ENCODE data around the gene SOD3. TPM values are rescaled to one million over a fixed set of nuclear protein-coding genes. Genes with fewer than 3 reads are reported as not detected.

The SOD3 gene
- total RNA-seq, 4 donors from 2014 or later: 48.3 to 73.6 (median 62.7) TPM

DNA sequence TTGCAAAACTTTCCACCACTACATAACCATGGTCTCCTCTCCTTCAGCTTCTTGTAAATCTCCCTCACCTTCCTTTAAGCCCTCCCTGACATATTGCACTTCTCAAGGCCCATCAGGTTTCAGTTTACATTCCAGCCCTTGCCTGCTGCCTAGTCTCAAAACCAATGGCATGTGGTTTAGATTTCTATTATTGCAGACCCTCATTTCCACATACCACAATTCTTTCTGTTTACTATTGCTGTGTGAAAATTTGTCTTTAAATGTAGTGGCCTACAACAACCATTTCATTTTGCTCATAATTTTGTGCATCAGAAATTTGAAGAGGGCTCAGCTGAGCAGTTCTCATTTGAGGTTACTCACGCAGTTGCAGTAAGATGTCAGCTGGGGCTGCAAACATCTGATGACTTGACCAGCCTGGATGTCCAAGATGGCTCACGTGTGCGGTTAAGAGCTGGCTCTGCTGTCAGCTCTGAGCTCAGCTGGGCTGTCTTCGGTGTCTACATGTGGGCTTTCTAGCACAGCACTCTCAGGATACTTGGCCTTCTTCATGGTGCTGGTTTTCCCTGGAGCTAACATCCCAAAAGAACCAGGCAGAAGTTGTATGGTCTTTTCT is 29.9 kb upstream of the SOD3 start:
- TF ChIP-seq, protein P1, sequence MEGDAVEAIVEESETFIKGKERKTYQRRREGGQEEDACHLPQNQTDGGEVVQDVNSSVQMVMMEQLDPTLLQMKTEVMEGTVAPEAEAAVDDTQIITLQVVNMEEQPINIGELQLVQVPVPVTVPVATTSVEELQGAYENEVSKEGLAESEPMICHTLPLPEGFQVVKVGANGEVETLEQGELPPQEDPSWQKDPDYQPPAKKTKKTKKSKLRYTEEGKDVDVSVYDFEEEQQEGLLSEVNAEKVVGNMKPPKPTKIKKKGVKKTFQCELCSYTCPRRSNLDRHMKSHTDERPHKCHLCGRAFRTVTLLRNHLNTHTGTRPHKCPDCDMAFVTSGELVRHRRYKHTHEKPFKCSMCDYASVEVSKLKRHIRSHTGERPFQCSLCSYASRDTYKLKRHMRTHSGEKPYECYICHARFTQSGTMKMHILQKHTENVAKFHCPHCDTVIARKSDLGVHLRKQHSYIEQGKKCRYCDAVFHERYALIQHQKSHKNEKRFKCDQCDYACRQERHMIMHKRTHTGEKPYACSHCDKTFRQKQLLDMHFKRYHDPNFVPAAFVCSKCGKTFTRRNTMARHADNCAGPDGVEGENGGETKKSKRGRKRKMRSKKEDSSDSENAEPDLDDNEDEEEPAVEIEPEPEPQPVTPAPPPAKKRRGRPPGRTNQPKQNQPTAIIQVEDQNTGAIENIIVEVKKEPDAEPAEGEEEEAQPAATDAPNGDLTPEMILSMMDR (IDR thresholded peaks at IDR 0.05): no peak
- no peak for TF ChIP-seq POLR2A (IDR thresholded peaks at IDR 0.05)
- WGBS, 2 donors: 66 to 68% methylated on average over 4 of the region's 4 CpGs
- no peak overlapping the region for H3K4me3 ChIP-seq (ENCODE audit: low read depth, poor library complexity, severe bottlenecking)
- no peak for DNase-seq (ENCODE audit: low spot score in 2 of 2)
- intact Hi-C loops (cut with DNase I; ENCODE audit: low total_unique reads): no loop called here

DNA sequence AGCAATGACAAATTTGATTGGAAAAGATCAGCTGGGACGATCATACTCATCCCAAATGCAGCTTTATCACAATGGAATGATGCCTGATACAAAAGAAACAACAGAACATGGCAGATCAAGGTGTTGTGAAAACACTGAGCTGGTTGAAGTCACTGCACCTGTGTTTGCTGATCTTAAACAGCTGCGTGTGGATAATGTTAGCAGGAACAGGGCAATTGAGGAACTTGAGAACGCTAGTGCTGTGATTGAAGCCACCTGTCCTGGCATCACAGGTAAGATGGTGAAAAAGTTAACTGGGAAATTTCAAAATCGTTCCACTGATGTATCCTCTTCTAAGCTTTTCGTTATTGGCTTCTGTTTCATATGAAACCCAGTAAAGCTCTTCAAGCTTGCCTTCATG is 27.4 kb upstream of the SOD3 start:
- 84 to 89% methylated on average over 5 of the region's 5 CpGs for WGBS, 2 donors
- H3K4me3 ChIP-seq (ENCODE audit: low read depth, poor library complexity, severe bottlenecking): no peak overlapping the region
- DNase-seq (ENCODE audit: low spot score in 2 of 2): no peak
- TF ChIP-seq, protein P1 (IDR thresholded peaks at IDR 0.05): no peak
- TF ChIP-seq POLR2A (IDR thresholded peaks at IDR 0.05): no peak
- intact Hi-C loops (cut with DNase I; ENCODE audit: low total_unique reads): no loop called here

DNA sequence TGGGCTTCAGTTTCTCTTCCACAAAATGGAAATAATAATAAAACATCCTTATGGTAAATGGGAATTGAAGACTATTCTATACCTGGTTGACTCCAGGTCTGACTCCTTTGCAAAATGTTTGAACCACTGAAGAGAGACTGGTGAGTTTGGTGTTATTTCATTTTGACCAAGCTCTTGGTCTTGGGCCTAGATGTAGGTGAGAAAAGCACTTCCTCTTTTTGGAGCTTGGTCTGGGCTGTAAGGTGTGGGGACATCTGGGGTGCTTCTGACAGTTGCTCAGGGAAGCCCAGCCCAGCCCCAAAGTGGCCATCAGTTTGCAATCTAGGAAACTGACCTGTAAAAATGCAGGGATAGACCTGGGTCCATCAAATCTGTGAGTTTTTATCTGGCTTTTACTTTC is 26.8 kb upstream of the SOD3 start:
- no peak for DNase-seq (ENCODE audit: low spot score in 2 of 2)

DNA sequence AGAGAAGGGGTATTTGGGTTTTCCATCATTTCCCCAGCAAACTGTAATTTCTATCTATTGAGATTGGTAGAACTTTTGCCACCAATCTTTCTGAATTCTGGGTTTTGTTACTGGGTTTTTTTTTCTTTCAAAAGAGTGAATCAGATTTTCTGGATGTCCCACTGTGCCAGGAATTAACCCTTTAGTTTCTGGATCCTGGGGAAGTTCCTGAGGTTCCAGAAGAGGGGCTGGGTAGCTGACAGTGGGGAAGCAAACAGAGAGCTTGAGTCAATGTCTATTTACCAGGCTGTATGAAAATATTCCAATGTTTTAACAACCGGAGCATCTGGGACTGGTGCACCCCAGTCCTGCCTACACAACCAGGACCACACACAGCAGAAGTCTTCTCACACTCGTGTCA is 25.8 kb upstream of the SOD3 start:
- WGBS, 2 donors: 76 to 80% methylated on average over 2 of the region's 2 CpGs
- DNase-seq (ENCODE audit: low spot score in 2 of 2): no peak
- intact Hi-C loops (cut with DNase I; ENCODE audit: low total_unique reads): no loop called here
- no peak for TF ChIP-seq POLR2A (IDR thresholded peaks at IDR 0.05)
- TF ChIP-seq, protein P1 (IDR thresholded peaks at IDR 0.05): no peak
- H3K4me3 ChIP-seq (ENCODE audit: low read depth, poor library complexity, severe bottlenecking): no peak overlapping the region

More for the DNA sequence above, 26.8 kb upstream of the SOD3 start:
- TF ChIP-seq, protein P1 (IDR thresholded peaks at IDR 0.05): no peak
- no peak for TF ChIP-seq POLR2A (IDR thresholded peaks at IDR 0.05)
- no peak overlapping the region for H3K4me3 ChIP-seq (ENCODE audit: low read depth, poor library complexity, severe bottlenecking)
- intact Hi-C loops (cut with DNase I; ENCODE audit: low total_unique reads): no loop called here

DNA sequence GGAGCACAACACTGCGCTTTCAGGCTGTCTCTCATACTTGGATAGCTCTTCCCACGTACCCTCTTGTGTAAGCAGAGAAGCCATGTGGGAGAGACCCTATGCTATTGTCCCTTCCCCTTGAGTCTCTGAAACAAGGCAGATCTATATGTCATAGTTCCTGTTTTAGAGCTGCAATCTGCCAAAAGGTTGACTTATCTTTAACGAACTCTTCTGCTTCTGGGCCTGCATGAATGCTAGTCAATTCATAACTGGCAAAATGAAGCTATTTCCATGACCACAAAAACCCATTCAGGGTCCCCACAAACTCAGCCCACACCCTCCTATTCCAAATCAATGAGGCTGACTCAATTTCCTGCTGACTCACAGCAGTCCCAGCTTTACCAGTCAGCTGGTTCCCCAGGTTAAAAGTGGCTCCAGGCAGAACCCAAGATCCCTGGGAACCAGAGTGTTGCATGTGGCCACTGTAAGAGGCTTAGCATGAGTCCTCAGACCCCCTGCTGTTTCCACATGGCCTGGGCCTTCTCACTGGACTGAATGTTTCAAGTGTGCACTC is 25.3 kb upstream of the SOD3 start:
- intact Hi-C loops (cut with DNase I; ENCODE audit: low total_unique reads): no loop called here
- H3K4me3 ChIP-seq (ENCODE audit: low read depth, poor library complexity, severe bottlenecking): no peak overlapping the region
- TF ChIP-seq, protein P1 (IDR thresholded peaks at IDR 0.05): no peak
- TF ChIP-seq POLR2A (IDR thresholded peaks at IDR 0.05): no peak
- no peak for DNase-seq (ENCODE audit: low spot score in 2 of 2)
- 69 to 73% methylated on average over 3 of the region's 3 CpGs for WGBS, 2 donors

DNA sequence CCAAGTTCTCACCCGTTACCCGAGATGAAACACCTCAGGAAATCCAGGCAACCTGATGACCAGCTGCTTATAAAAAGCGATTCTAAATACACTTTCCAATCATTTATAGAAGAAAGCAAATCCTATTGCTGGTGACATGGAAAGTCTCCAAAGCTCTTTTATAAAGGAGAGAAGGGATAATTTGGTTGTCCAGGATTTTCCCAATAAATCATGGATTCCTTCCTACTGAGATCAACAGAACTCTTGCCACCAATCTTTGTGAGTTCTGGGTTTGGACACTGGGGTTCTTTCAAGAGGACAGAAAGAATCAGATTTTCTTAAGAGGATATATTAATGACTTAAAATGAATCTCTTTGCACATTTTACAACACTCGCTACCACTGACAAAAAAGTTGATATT is 24.7 kb upstream of the SOD3 start:
- WGBS, 2 donors: 80% methylated on average over 4 of the region's 4 CpGs
- H3K4me3 ChIP-seq (ENCODE audit: low read depth, poor library complexity, severe bottlenecking): no peak overlapping the region
- DNase-seq (ENCODE audit: low spot score in 2 of 2): no peak
- intact Hi-C loops (cut with DNase I; ENCODE audit: low total_unique reads): no loop called here
- TF ChIP-seq, protein P1 (IDR thresholded peaks at IDR 0.05): no peak
- no peak for TF ChIP-seq POLR2A (IDR thresholded peaks at IDR 0.05)

Data from lower leg skin (tissue), 4 donors.